AG09319 (cell line): ENCODE data around the gene DLG1.

Experiments
- DNase-seq: peaks from one replicate; pipeline ENCODE4 v3.0.0-alpha.2; 2010; ENCODE audit warnings: low read depth; ENCODE audit errors: extremely low read depth
- TF ChIP-seq, protein P1 (sequence below): IDR thresholded peaks from 2 replicates; pipeline ENCODE4 v1.5.1; 2011; ENCODE audit warnings: low read depth, mild to moderate bottlenecking, inconsistent platforms, low read length, moderate library complexity

The DLG1 gene

DNA sequence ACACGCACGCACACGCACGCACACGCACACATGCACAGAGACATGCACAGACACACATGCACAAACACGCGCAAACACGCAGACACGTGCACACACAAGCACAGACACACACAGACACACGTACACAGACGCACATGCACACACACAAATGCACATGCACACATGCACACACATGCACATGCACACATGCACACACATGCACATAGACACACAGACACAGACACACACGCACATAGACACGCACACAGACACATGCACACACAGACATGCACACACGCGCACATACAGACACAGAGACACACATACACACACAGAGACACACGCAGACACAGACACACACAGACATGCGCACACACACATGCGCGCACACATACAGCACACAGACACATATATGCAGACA is 303.4 kb downstream of the DLG1 start:
- DNase-seq = no peak
- TF ChIP-seq, protein P1, sequence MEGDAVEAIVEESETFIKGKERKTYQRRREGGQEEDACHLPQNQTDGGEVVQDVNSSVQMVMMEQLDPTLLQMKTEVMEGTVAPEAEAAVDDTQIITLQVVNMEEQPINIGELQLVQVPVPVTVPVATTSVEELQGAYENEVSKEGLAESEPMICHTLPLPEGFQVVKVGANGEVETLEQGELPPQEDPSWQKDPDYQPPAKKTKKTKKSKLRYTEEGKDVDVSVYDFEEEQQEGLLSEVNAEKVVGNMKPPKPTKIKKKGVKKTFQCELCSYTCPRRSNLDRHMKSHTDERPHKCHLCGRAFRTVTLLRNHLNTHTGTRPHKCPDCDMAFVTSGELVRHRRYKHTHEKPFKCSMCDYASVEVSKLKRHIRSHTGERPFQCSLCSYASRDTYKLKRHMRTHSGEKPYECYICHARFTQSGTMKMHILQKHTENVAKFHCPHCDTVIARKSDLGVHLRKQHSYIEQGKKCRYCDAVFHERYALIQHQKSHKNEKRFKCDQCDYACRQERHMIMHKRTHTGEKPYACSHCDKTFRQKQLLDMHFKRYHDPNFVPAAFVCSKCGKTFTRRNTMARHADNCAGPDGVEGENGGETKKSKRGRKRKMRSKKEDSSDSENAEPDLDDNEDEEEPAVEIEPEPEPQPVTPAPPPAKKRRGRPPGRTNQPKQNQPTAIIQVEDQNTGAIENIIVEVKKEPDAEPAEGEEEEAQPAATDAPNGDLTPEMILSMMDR = no peak

DNA sequence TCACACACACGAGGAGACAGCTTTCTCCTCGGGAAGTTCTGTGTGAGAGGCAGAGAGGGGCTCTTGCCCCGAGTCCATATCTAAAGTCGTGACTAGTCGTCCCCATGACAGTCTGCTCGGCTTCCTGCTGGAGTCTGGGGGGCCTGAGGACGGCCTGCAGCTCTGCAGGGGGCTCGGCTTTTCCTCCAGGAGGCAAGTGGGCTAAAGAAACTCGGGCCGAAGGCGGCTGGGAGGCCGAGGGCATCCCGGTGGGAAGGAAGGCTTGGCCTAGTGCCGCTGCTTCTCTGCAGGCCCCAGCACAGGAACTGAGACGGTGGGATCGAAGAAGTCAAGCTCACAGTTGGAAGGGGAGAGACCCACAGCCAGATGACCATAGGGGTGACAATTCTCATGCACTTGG is 304.4 kb downstream of the DLG1 start:
- DNase-seq = no peak
- TF ChIP-seq, protein P1 = no peak
